HG03469 (cell line): ENCODE measurements around the gene MAST1.
A peak's percentile ranks its signal among the peaks of the same experiment; 100 is the strongest.
"Not testable (repeated sequence)": the region's sequence is repeated elsewhere in the genome, so short reads cannot be mapped to it uniquely, and the experiment has no call there.

Experiments used
- ATAC-seq: cut with Tn5 transposase; IDR thresholded peaks from one replicate; pipeline ENCODE4 v1.9.1; 2021; ENCODE audit warnings: mild to moderate bottlenecking, moderate library complexity, moderate number of reproducible peaks; ENCODE audit not compliant: unreplicated experiment

MAST1 gene

DNA sequence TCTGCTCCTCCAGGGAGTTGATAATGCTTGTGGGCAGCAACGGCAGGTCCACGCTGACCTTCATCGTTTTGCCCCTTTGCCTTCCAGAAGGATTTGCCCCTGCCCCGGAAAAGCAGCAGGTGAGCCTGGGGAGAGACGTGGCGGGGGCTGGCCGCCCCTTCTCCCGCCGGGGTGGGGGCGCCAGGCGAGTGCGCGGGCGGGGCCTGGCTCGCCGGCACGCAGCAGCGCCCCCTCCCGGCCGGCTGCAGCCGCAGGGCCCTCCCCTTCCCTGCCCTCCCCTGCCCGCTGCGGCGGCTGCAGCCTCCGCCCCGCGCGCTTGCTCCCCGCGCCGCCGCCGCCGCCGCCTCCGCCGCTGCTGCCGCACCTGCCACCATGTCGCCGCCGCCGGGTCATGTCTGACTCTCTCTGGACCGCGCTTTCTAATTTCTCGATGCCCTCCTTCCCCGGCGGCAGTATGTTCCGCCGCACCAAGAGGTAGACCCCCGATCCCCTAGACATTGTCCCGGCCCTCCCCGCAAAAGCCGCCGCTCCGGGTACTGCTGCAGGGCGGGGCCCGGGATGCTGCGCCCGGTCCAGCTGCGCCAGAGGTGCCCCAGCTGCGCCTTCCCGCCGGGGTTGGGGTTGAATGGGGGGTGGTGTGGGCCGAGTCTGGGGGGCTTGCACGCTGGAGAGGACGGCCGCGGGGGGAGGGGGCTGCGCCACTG is at the start of gene MAST1:
TSS of gene MAST1 (plus strand) at position 334 of the 704 bp plus-strand sequence. CDS start at position 392, 58 bp downstream.
- ATAC-seq: no peak

DNA sequence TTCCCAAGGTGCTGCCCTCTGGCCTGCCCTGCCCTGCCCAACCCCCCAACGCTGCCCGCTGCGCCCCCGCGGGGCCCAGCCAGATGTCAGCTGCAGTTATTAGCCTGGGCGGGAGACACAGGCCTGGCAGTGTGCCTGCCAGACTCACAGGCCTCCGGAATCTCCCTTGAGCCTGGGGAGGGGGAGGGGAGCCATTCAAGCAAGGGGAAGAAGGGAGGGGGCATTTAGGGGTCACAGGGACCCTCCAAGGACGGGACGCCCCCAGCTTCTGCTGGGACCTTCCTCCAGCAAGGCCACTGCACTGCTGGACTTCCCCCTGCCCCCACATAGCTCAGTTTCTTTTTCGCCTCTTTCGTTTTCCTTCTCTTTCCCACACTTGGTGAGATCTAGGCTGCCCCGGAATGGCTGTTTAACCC is 49.6 kb upstream of the MAST1 start:
- ATAC-seq: no peak

DNA sequence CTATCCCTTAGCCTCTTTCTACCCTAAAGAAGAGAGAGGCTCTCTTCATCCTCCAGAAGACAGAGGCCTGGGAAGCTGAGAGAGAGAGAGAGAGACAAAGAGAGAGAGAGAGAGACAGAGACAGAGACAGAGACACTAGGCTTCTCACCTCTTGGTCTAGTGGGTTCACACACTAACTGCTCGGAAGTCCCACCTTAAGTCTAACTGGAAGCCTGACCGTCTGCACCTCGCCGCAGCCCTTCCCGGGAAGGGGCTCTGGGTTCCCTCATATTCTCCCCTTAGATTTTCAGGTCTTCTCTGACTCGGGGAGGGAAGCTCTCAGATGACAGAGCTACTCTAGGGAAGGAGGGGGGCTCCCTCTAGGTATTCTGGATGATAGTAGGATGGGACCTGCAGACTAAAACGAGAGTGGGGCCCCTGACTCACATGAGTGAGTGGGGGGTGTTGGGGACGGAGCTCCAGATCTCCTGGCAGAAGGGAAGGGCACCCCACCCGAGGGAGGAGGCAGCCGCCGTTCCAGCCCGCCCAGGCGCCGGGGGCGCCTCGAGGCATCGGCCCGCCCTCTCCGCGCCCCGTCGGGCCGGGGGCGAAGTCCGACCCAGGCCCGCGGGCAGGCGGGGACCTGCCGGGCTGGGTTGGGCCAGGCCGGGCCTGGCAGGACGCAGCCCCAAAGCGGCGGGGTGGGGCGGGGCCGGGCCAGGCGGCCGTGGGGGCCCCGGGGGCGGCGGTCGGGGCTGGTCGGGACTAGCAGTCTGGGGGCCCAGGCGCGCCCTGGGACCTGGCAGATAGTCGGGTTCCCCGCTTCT is 49.0 kb upstream of the MAST1 start:
- ATAC-seq: no peak

DNA sequence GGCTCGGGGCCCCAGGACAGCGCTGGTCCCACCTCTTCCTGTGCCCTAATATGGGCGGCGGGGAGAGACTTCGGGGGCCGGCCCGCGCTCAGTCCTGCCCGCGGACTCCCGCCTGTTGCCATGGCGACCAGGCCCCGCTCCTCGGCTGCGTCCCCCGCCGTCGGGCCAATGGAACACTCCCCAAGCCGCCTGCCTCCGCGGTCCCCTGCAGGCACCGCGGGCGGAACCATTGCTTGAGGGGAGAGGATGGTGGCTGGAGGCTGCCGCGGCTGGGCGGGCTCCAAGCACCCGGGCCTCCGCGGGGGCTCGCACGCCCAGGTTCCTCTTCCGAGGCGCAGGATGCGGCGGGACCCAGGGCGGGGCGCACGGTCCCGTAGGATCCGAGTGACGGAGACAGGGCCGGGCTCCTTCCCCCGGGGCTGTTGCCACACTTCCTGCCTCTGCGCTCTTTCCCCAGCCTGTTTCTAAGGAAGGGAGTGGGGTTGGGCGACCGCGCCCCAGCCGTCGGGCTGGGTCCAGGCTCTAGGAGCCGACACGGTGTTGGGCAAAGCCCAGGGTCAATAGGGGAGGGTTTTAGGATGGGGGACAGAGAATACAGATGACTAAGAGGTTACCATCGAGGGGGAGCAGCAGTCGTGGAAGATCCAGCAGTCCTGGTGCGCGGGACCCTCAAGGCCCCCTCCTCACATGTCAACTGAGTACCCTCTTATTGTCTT is 48.3 kb upstream of the MAST1 start:
- ATAC-seq: peak; percentile 24

- no peak for ATAC-seq
These were observed 47.5 kb upstream of the MAST1 start for GRCh38 chr19:12790628-12791344.

DNA sequence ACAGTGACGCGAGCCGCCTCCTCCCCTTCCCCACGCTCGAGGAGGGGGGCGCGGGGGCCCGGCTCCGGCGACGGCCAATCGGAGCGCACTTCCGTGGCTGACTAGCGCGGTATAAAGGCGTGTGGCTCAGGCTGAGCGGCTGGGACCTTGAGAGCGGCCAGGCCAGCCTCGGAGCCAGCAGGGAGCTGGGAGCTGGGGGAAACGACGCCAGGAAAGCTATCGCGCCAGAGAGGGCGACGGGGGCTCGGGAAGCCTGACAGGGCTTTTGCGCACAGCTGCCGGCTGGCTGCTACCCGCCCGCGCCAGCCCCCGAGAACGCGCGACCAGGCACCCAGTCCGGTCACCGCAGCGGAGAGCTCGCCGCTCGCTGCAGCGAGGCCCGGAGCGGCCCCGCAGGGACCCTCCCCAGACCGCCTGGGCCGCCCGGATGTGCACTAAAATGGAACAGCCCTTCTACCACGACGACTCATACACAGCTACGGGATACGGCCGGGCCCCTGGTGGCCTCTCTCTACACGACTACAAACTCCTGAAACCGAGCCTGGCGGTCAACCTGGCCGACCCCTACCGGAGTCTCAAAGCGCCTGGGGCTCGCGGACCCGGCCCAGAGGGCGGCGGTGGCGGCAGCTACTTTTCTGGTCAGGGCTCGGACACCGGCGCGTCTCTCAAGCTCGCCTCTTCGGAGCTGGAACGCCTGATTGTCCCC is 46.8 kb upstream of the MAST1 start, which contains the start of gene JUNB:
TSS of gene JUNB (plus strand) at position 142 of the 706 bp plus-strand sequence. CDS start at position 428, 286 bp downstream.
- no peak for ATAC-seq

- ATAC-seq: no peak
These were observed 46.1 kb upstream of the MAST1 start for GRCh38 chr19:12792051-12792852.

- ATAC-seq: no peak
These were observed 45.4 kb upstream of the MAST1 start for GRCh38 chr19:12792853-12793289.

- peak; percentile 22 for ATAC-seq
These were observed 44.8 kb upstream of the MAST1 start for GRCh38 chr19:12793290-12794195.

GRCh38 chr19:12794196-12794941 is 43.9 kb upstream of the MAST1 start:
- no peak for ATAC-seq

GRCh38 chr19:12794971-12795381 is 43.3 kb upstream of the MAST1 start:
- ATAC-seq: no peak

DNA sequence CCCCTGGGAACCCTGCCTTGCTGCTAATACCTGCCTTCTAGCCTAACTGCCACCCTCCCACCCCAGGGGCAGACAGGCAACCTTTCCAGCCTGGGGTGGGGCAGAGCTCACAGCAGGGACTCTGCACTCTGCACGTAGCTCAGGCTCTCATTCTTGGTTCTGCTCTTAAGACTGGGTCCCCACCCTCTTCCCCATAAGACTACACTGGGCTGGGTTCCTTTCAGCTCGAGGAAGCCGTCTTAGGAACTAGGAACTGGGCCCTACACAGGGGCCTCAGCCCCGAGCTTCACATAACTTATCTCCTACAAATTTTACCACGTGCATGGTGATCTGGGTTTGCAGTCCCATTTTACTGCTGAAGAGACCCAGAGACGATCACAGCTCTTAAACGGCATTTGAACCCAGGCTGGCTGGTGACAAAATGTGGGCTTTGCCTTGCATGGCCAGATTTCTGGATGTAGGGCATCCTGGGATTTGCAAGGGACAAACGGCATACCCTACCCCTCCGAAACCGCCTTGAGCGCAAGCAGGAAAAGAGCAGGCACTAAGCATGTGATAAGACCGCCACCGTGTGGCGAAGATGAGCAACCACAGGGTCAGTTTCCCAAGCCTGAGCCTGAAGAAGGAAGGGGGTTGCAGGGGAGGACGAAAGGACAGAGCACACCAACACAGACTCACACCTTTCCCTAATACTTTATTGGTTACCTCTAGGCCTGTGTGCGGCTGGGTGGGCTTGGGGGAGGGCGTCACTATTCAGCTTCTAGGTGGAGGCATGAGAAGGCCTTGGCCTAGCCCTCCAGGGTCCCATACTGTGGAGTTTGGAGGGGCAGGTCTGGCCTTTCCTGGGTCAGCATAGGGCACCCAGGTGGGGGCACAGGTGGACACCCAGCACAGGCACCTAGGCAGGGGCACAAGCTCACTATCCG is 41.9 kb upstream of the MAST1 start:
- no peak for ATAC-seq

GRCh38 chr19:12797141-12797587 is 41.2 kb upstream of the MAST1 start:
- ATAC-seq: no peak

- ATAC-seq: not testable (repeated sequence)
These were observed 40.7 kb upstream of the MAST1 start for GRCh38 chr19:12797607-12798006.

- ATAC-seq: no peak
These were observed 38.4 kb upstream of the MAST1 start for GRCh38 chr19:12799742-12800465.

- no peak for ATAC-seq
These were observed 37.9 kb upstream of the MAST1 start for GRCh38 chr19:12800466-12800770.
